GM23338 (cell line): ENCODE data around the gene TMEM239. TPM values are rescaled to one million over a fixed set of nuclear protein-coding genes. Genes with fewer than 3 reads are reported as not detected.

Experiments used
- ATAC-seq: fragments of 200-7000 bp; cut with Tn5 transposase; 3 replicates; pipeline ENCODE4 v1.9.1; 2020
- DNase-seq: peaks from one replicate; pipeline ENCODE4 v3.0.0-alpha.2; 2015; ENCODE audit warnings: low spot score
- H2AFZ ChIP-seq: fragments of 200-600 bp; sonication (generic); 2 replicates; pipeline ENCODE4 v1.8.0; 2016; ENCODE audit warnings: antibody characterized with exemption, mild to moderate bottlenecking, moderate library complexity
- H3F3A ChIP-seq: fragments of 200-600 bp; sonication (generic); replicated peaks from 2 replicates; pipeline ENCODE4 v1.8.0; 2017; ENCODE audit warnings: antibody characterized with exemption, mixed run types, low read depth
- H3K27ac ChIP-seq: fragments of 200-600 bp; sonication (generic); 2 replicates; pipeline ENCODE4 v1.6.1; 2016; ENCODE audit warnings: low read depth
- H3K27me3 ChIP-seq: fragments of 200-600 bp; sonication (generic); 2 replicates; pipeline ENCODE4 v1.8.0; 2016; ENCODE audit warnings: mild to moderate bottlenecking, mixed run types, moderate library complexity; ENCODE audit not compliant: insufficient read depth
- H3K36me3 ChIP-seq: fragments of 200-600 bp; sonication (generic); 2 replicates; pipeline ENCODE4 v1.8.0; 2016; ENCODE audit warnings: mild to moderate bottlenecking; ENCODE audit not compliant: insufficient read depth
- H3K4me1 ChIP-seq: fragments of 200-600 bp; sonication (generic); 2 replicates; pipeline ENCODE4 v1.8.0; 2016; ENCODE audit warnings: mild to moderate bottlenecking, moderate library complexity; ENCODE audit not compliant: insufficient read depth
- H3K4me2 ChIP-seq: fragments of 200-600 bp; sonication (generic); 2 replicates; pipeline ENCODE4 v1.7.1; 2017; ENCODE audit warnings: mixed run types
- H3K4me3 ChIP-seq: fragments of 200-600 bp; sonication (generic); 2 replicates; pipeline ENCODE4 v1.6.1; 2016; ENCODE audit warnings: mixed run types
- H3K79me2 ChIP-seq: fragments of 200-600 bp; sonication (generic); replicated peaks from 2 replicates; pipeline ENCODE4 v1.8.0; 2017; ENCODE audit warnings: mild to moderate bottlenecking; ENCODE audit not compliant: insufficient read depth
- H3K9me2 ChIP-seq: fragments of 200-600 bp; sonication (generic); 2 replicates; pipeline ENCODE4 v1.8.0; 2017; ENCODE audit not compliant: insufficient read depth
- H4K20me1 ChIP-seq: fragments of 200-600 bp; sonication (generic); replicated peaks from 2 replicates; pipeline ENCODE4 v1.8.0; 2017; ENCODE audit warnings: mild to moderate bottlenecking; ENCODE audit not compliant: insufficient read depth
- H3K27ac Mint-ChIP-seq: 2 replicates; pipeline ENCODE4 v1.8.0; 2020; ENCODE audit warnings: inconsistent platforms, mild to moderate bottlenecking, moderate library complexity, mixed read lengths
- H3K27me3 Mint-ChIP-seq: 3 replicates; pipeline ENCODE4 v1.8.0; 2022; ENCODE audit warnings: low read depth, mild to moderate bottlenecking, moderate library complexity, mixed read lengths, inconsistent platforms; ENCODE audit not compliant: insufficient read depth, poor library complexity
- H3K36me3 Mint-ChIP-seq: 3 replicates; pipeline ENCODE4 v1.8.0; 2021; ENCODE audit warnings: low read depth, mild to moderate bottlenecking, inconsistent platforms, moderate library complexity, mixed read lengths
- H3K4me1 Mint-ChIP-seq: 3 replicates; pipeline ENCODE4 v1.8.0; 2020; ENCODE audit warnings: mild to moderate bottlenecking, inconsistent platforms, mixed read lengths
- H3K4me3 Mint-ChIP-seq: 3 replicates; pipeline ENCODE4 v1.8.0; 2021; ENCODE audit warnings: moderate library complexity, mild to moderate bottlenecking, inconsistent platforms, mixed read lengths
- H3K9me3 Mint-ChIP-seq: 3 replicates; pipeline ENCODE4 v1.8.0; 2020; ENCODE audit warnings: moderate library complexity, mild to moderate bottlenecking, inconsistent platforms, mixed read lengths
- ETS1 ChIP-seq: IDR thresholded peaks from 2 replicates; pipeline ENCODE4 v1.6.1; 2016; ENCODE audit warnings: antibody characterized with exemption
- EZH2 ChIP-seq: fragments of 200-600 bp; sonication (generic); IDR thresholded peaks from one replicate; pipeline ENCODE4 v1.8.0; 2017; ENCODE audit warnings: antibody characterized with exemption, mild to moderate bottlenecking, low read depth; ENCODE audit not compliant: unreplicated experiment
- EZH2phosphoT487 ChIP-seq: fragments of 200-600 bp; sonication (generic); IDR thresholded peaks from one replicate; pipeline ENCODE4 v1.8.1; 2018; ENCODE audit warnings: antibody characterized with exemption; ENCODE audit not compliant: unreplicated experiment
- JUNB ChIP-seq: IDR thresholded peaks from one replicate; pipeline ENCODE4 v1.6.1; 2016; ENCODE audit warnings: antibody characterized with exemption; ENCODE audit not compliant: unreplicated experiment
- NANOG ChIP-seq: IDR thresholded peaks from 2 replicates; pipeline ENCODE4 v1.6.1; 2016; ENCODE audit warnings: antibody characterized with exemption, borderline replicate concordance
- POLR2AphosphoS5 ChIP-seq: IDR thresholded peaks from 2 replicates; pipeline ENCODE4 v1.6.1; 2016; ENCODE audit warnings: antibody characterized with exemption, low read depth
- REST ChIP-seq: IDR thresholded peaks from one replicate; pipeline ENCODE4 v1.6.1; 2018; ENCODE audit warnings: antibody characterized with exemption; ENCODE audit not compliant: unreplicated experiment
- STAT1 ChIP-seq: IDR thresholded peaks from one replicate; pipeline ENCODE4 v1.6.1; 2016; ENCODE audit warnings: antibody characterized with exemption; ENCODE audit not compliant: unreplicated experiment
- ZNF114 ChIP-seq: fragments of 250-450 bp; sonication (Bioruptor Pico); IDR thresholded peaks from 2 replicates; pipeline ENCODE4 v1.5.0; 2020; ENCODE audit warnings: mild to moderate bottlenecking, moderate library complexity
- ZNF331 ChIP-seq: fragments of 250-450 bp; sonication (Bioruptor Pico); IDR thresholded peaks from 2 replicates; pipeline ENCODE4 v1.5.0; 2020; ENCODE audit warnings: low read depth, mild to moderate bottlenecking, moderate library complexity
- ZNF462 ChIP-seq: fragments of 250-450 bp; sonication (Bioruptor Pico); IDR thresholded peaks from 2 replicates; pipeline ENCODE4 v1.5.0; 2020; ENCODE audit warnings: mild to moderate bottlenecking, moderate library complexity
- polyA plus RNA-seq: library from polyadenylated mRNA; unstranded; fragments of >200 nt; fragmentation: Nextera tagmentation; extraction: Ambion mirVana; gene quantifications from 2 replicates; pipeline ENCODE4 v1.2.1, GENCODE V29; 2016
- total RNA-seq: library from RNA; depleted of rRNA; stranded (reverse); fragments of >200 nt; shearing (Covaris generic); gene quantifications from 2 replicates; pipeline ENCODE4 v1.2.3, GENCODE V29; 2014

The TMEM239 gene
- total and polyA plus RNA-seq, 2 experiments from 2014 or later, result not detected

GRCh38 chr20:2783908-2784566 lies 32.1 kb upstream of the TMEM239 start:
- H3K4me3 ChIP-seq, result no peak overlapping the region
- no peaks in the 10 kb centered on the region for H3K36me3 ChIP-seq
- H3K79me2 ChIP-seq, result no peaks in the 10 kb centered on the region
- H3K4me2 ChIP-seq, result no peak overlapping the region
- H3F3A ChIP-seq, result no peaks in the 10 kb centered on the region
- Mint-ChIP-seq H3K4me3 (no peak overlapping the region), H3K27me3 (peaks cover 12% of the 10 kb centered on the region), H3K27ac (no peak overlapping the region), H3K4me1 (no peaks in the 10 kb centered on the region), H3K9me3 (no peaks in the 10 kb centered on the region; the same call in 1 of the 3 replicates), H3K36me3 (no peaks in the 10 kb centered on the region)
- TF ChIP-seq ZNF331 (CRISPR knock-in tag) (no peak), NANOG (no peak), JUNB (no peak)
- H3K27ac ChIP-seq, result no peak overlapping the region
- no peak for DNase-seq
- H2AFZ ChIP-seq, result no peak overlapping the region
- no peak for ATAC-seq
- no peaks in the 10 kb centered on the region for H4K20me1 ChIP-seq
- H3K4me1 ChIP-seq, result no peaks in the 10 kb centered on the region
- H3K27me3 ChIP-seq, result no peaks in the 10 kb centered on the region
- no peaks in the 10 kb centered on the region for H3K9me2 ChIP-seq

- H3K36me3 Mint-ChIP-seq, result peaks cover 26% of the 10 kb centered on the region
- H3K27me3 ChIP-seq, result no peaks in the 10 kb centered on the region
- H3K4me1 ChIP-seq, result no peaks in the 10 kb centered on the region
- H3K27me3 Mint-ChIP-seq, result peaks cover 3% of the 10 kb centered on the region
- H2AFZ ChIP-seq, result no peak overlapping the region
- H3K27ac ChIP-seq, result no peak overlapping the region
- DNase-seq, result no peak
- H3K4me3 Mint-ChIP-seq, result no peak overlapping the region
- H3K36me3 ChIP-seq, result no peaks in the 10 kb centered on the region
- H3K4me1 Mint-ChIP-seq, result no peaks in the 10 kb centered on the region; the same call in 1 of the 3 replicates
- no peak for ATAC-seq
- no peaks in the 10 kb centered on the region for H3K79me2 ChIP-seq
- H4K20me1 ChIP-seq, result peaks cover 8% of the 10 kb centered on the region; the same call in 1 of the 2 replicates
- no peak overlapping the region for H3K27ac Mint-ChIP-seq
- no peaks in the 10 kb centered on the region; the same call in 2 of the 3 replicates for H3K9me3 Mint-ChIP-seq
- H3K4me3 ChIP-seq, result no peak overlapping the region
- H3K4me2 ChIP-seq, result no peak overlapping the region
- no peaks in the 10 kb centered on the region for H3K9me2 ChIP-seq
- no peaks in the 10 kb centered on the region for H3F3A ChIP-seq
- TF ChIP-seq EZH2phosphoT487 (no peak), POLR2AphosphoS5 (no peak), JUNB (no peak), ZNF331 (CRISPR knock-in tag) (no peak), REST (no peak), ETS1 (no peak), EZH2 (no peak), STAT1 (no peak), ZNF114 (CRISPR knock-in tag) (no peak), ZNF462 (CRISPR knock-in tag) (no peak), NANOG (no peak)
These were observed 22.7 kb upstream of the TMEM239 start for GRCh38 chr20:2793471-2793870.
